Natural killer cell (primary cell): ENCODE measurements around the gene FAF1. TPM values are rescaled to one million over a fixed set of nuclear protein-coding genes. Genes with fewer than 3 reads are reported as not detected.
"Not testable (repeated sequence)": the region's sequence is repeated elsewhere in the genome, so short reads cannot be mapped to it uniquely, and the experiment has no call there.

Source experiments
- ATAC-seq, 3 donors: fragments of 150-1000 bp in 2 of 3; fragments of 200-7000 bp in 1 of 3; cut with Tn5 transposase; 1 replicate in 1 of 3; 2 replicates in 2 of 3; pipeline ENCODE4 v1.10.0; 2021; ENCODE audit warnings: mild to moderate bottlenecking in 2 of 3, moderate library complexity in 2 of 3
- DNase-seq, 2 donors: peaks; one replicate each; pipeline versions ENCODE4 v3.0.0 to v3.0.0-alpha.2; 2013 to 2021; ENCODE audit warnings: mixed read lengths in 1 of 2
- H3K27ac ChIP-seq: one replicate; pipeline ENCODE4 v1.5.1; 2013; ENCODE audit warnings: mild to moderate bottlenecking, low read length
- H3K27me3 ChIP-seq: one replicate; pipeline ENCODE4 v1.6.1; 2013; ENCODE audit warnings: low read length; ENCODE audit not compliant: control insufficient read depth, insufficient read depth
- H3K36me3 ChIP-seq: one replicate; pipeline ENCODE4 v1.6.1; 2013; ENCODE audit warnings: low read length; ENCODE audit not compliant: control insufficient read depth, insufficient read depth
- H3K4me1 ChIP-seq: one replicate; pipeline ENCODE4 v1.6.1; 2013; ENCODE audit warnings: low read length; ENCODE audit not compliant: control insufficient read depth, insufficient read depth
- H3K4me3 ChIP-seq: one replicate; pipeline ENCODE4 v1.5.1; 2013; ENCODE audit warnings: low read length
- H3K9me3 ChIP-seq: one replicate; pipeline ENCODE4 v1.6.1; 2013; ENCODE audit warnings: low read length; ENCODE audit not compliant: control insufficient read depth, insufficient read depth
- H3K27ac Mint-ChIP-seq, 2 donors: one replicate each; pipeline ENCODE4 v1.8.0; 2022; ENCODE audit warnings: mild to moderate bottlenecking in 2 of 2, mixed read lengths in 2 of 2, moderate library complexity in 1 of 2
- H3K27me3 Mint-ChIP-seq, 2 donors: one replicate each; pipeline ENCODE4 v1.8.0; 2022; ENCODE audit warnings: low read depth in 2 of 2, mixed read lengths in 2 of 2
- H3K36me3 Mint-ChIP-seq: one replicate; pipeline ENCODE4 v1.8.0; 2022; ENCODE audit warnings: mixed read lengths
- H3K4me1 Mint-ChIP-seq, 2 donors: one replicate each; pipeline ENCODE4 v1.8.0; 2022; ENCODE audit warnings: mixed read lengths in 2 of 2
- H3K4me3 Mint-ChIP-seq: one replicate; pipeline ENCODE4 v1.8.0; 2022; ENCODE audit warnings: mild to moderate bottlenecking, moderate library complexity, mixed read lengths
- H3K9me3 Mint-ChIP-seq, 2 donors: one replicate each; pipeline ENCODE4 v1.8.0; 2022; ENCODE audit warnings: mixed read lengths in 2 of 2
- CTCF ChIP-seq: fragments of 200-600 bp; IDR thresholded peaks from one replicate; pipeline ENCODE4 v1.8.0; 2022; ENCODE audit warnings: antibody characterized with exemption
- WGBS: methylation state at CpG from one replicate; pipeline ENCODE4 v1.1.7; 2013; ENCODE audit warnings: missing lambda C conversion rate; ENCODE audit not compliant: insufficient coverage; 5-methylcytosine and 5-hydroxymethylcytosine counted together
- intact Hi-C: fragments of 100-400 bp; cut with micrococcal nuclease; formaldehyde crosslinking; loops from one replicate; pipeline ENCODE4 v1.14.2; 2022
- total RNA-seq, 4 donors: library from RNA; stranded (reverse); fragments of 120-200 nt in 1 of 4; gene quantifications; one replicate each; pipeline versions ENCODE4 v1.2.3 to v1.2.4, GENCODE V29; 2013 to 2022

Gene FAF1
- total RNA-seq, 3 donors from 2014 or later (not counting 1 experiment from before 2014, with no cell fraction given): 56.8 to 59.7 (median 57.2) TPM

GRCh38 chr1:50829014-50829958 lies 130.8 kb downstream of the FAF1 start:
- Histone ChIP-seq H3K4me1 (no peaks in the 10 kb centered on the region), H3K27me3 (no peaks in the 10 kb centered on the region), H3K4me3 (no peak overlapping the region), H3K9me3 (no peaks in the 10 kb centered on the region), H3K36me3 (no peaks in the 10 kb centered on the region), H3K27ac (no peak overlapping the region)
- no peaks in the 10 kb centered on the region for H3K9me3 Mint-ChIP-seq
- ATAC-seq (no peak), DNase-seq (no peak)
- intact Hi-C loops: no loop called here
- no peak for TF ChIP-seq CTCF
- H3K4me1 Mint-ChIP-seq: peaks cover 39 to 44% of the 10 kb centered on the region in 2 donors
- WGBS: 100% methylated on average over 1 of the region's 1 CpG
- H3K27ac Mint-ChIP-seq: peak overlapping the region in 1 of 2 donors; percentile 31
- no peaks in the 10 kb centered on the region for H3K36me3 Mint-ChIP-seq
- no peak overlapping the region for H3K4me3 Mint-ChIP-seq
- H3K27me3 Mint-ChIP-seq: no peaks in the 10 kb centered on the region

GRCh38 chr1:50827546-50827945 lies 132.5 kb downstream of the FAF1 start:
- no peaks in the 10 kb centered on the region for H3K27me3 Mint-ChIP-seq
- H3K4me3 Mint-ChIP-seq: no peak overlapping the region
- H3K4me1 ChIP-seq: no peaks in the 10 kb centered on the region
- H3K9me3 ChIP-seq: no peaks in the 10 kb centered on the region
- no peak for TF ChIP-seq CTCF
- no peak for DNase-seq
- H3K27me3 ChIP-seq: no peaks in the 10 kb centered on the region
- no peak overlapping the region for H3K4me3 ChIP-seq
- intact Hi-C loops: no loop called here
- no peak overlapping the region for H3K27ac ChIP-seq
- ATAC-seq: no peak
- peaks cover 30 to 34% of the 10 kb centered on the region in 2 donors for H3K4me1 Mint-ChIP-seq
- no CpG with 5 or more reads among the region's 4 CpGs for WGBS
- H3K27ac Mint-ChIP-seq: no peak overlapping the region
- H3K36me3 Mint-ChIP-seq: no peaks in the 10 kb centered on the region
- H3K9me3 Mint-ChIP-seq: no peaks in the 10 kb centered on the region
- no peaks in the 10 kb centered on the region for H3K36me3 ChIP-seq

- H3K4me3 Mint-ChIP-seq, H3K9me3 Mint-ChIP-seq, H3K36me3 ChIP-seq, ATAC-seq, H3K4me1 ChIP-seq, H3K27me3 ChIP-seq, H3K27ac ChIP-seq, H3K36me3 Mint-ChIP-seq, H3K4me3 ChIP-seq, H3K27ac Mint-ChIP-seq, DNase-seq, intact Hi-C loops, H3K27me3 Mint-ChIP-seq, H3K9me3 ChIP-seq: not testable (repeated sequence)
- peaks cover 23 to 39% of the 10 kb centered on the region in 2 donors for H3K4me1 Mint-ChIP-seq
- 98% methylated on average over 20 of the region's 21 CpGs for WGBS
Observed at GRCh38 chr1:50826792-50827191, 133.3 kb downstream of the FAF1 start.

- no peaks in the 10 kb centered on the region for H3K9me3 Mint-ChIP-seq
- intact Hi-C loops: no loop called here
- no peaks in the 10 kb centered on the region for H3K36me3 Mint-ChIP-seq
- TF ChIP-seq CTCF: no peak
- no peak overlapping the region for H3K27ac ChIP-seq
- H3K27me3 ChIP-seq: no peaks in the 10 kb centered on the region
- H3K4me1 ChIP-seq: no peaks in the 10 kb centered on the region
- H3K4me1 Mint-ChIP-seq: peaks cover 16 to 37% of the 10 kb centered on the region in 2 donors
- H3K4me3 ChIP-seq: no peak overlapping the region
- H3K4me3 Mint-ChIP-seq: no peak overlapping the region
- no peak overlapping the region for H3K27ac Mint-ChIP-seq
- WGBS: 92% methylated on average over 1 of the region's 3 CpGs
- H3K27me3 Mint-ChIP-seq: no peaks in the 10 kb centered on the region
- H3K9me3 ChIP-seq: no peaks in the 10 kb centered on the region
- DNase-seq: no peak
- no peaks in the 10 kb centered on the region for H3K36me3 ChIP-seq
- no peak for ATAC-seq
Observed at GRCh38 chr1:50822035-50822776, 137.9 kb downstream of the FAF1 start.
